NCI-H1105 (cell line): ENCODE results near the gene ZNRF4.
"Not testable (repeated sequence)": the region's sequence is repeated elsewhere in the genome, so short reads cannot be mapped to it uniquely, and the experiment has no call there.

Experiments used
- DNase-seq: peaks from one replicate; lab custom pipeline; 2025; lab: John Stamatoyannopoulos, UW

Gene ZNRF4

DNA sequence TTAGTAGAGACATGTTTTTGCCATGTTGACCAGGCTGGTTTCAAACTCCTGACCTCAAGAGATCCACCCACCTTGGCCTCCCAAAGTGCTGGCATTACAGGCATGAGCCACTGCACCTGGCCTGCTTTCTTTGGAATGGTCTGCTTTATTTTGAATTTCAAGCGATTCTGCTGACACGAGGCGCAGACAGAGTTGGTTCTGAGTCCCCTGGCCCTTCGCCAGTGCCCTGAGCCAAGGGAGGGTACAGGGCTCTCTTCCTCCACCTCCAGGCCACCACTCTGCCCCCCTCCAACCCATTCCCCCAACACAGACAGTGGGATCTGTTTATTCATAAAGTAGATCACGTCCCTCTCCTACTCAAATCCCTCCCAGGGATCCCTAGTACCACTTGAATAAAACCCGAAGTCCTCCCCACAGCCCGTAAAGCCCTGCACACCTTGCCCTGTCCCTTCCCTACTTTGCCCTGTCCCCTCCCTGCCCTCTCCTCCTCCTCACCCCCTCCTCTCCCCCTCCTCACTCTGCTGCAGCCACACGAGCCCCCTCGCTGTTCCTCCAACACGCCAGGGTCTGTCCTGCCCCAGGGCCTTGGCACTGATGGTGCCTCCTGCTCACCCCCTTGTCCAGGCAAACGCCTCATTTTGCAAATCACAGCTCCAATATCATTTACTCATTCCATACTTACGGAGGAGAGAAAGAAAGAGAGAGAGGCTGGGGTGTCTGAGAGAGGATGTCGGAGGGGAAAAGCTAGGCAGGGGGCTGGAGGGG is 22.4 kb downstream of the ZNRF4 start:
- no peak for DNase-seq

DNA sequence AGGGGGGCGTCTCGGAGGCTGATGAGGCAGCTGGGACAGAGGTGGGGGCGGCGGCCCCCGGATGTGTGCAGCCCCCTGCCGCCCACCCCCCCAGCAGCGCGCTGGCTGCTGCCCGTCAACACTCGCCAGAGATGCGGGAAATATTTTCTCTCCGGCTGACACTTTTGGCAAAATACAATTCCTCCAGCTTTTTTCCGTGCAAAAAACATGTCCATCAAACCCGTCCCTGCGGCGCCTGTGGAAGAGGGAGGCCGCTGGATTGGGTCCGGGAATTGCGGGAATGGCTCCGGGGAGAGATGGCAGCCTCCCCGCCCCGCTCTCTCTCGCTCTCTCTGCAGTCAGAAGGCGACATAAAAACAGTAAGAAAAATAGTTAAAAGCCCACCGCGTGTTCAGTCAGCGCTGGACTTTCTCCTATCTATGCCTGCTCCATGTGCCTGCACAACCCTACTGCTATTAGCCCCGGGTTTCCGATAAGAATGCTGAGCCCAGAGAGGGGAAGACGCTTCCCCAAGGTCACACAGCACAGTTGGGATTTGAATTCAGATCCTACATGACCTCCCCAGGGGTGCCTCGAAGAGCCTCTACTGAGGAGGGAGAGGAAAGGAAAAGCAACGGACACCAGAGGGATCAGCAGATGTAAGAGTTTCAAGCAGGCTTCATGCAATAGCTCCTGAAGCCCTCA is 23.2 kb downstream of the ZNRF4 start:
- DNase-seq = no peak

DNA sequence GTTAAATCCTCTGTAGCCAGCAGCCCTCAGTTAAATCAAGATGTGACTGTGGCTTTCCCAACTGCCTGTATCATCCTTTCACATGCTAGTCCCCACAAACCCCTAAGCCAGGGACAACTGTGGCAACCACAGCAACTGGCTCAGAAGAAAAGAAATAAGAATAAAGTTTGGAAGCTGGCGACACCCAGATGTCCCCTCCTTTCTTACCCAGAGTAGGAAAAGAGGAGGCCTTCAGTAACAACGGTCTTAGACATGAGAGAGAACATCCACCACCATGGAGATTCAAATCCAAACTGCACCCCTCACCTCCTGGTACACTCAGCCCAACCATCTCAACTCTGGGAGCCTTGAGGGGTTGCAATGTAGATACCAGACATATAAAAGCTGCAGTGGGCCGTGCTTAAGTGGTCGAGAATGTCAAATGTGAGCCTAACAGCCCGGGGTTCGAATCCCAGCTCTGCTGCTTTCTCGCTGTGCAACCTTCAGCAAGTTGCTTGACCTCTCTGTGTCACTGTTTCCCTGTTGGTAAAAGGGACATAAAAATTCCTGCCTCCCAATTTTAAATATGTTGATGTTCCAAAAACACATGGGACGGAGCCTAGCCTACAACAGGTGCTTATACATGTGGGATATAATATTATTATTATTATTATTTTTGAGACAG is 23.8 kb downstream of the ZNRF4 start:
- no peak for DNase-seq

DNA sequence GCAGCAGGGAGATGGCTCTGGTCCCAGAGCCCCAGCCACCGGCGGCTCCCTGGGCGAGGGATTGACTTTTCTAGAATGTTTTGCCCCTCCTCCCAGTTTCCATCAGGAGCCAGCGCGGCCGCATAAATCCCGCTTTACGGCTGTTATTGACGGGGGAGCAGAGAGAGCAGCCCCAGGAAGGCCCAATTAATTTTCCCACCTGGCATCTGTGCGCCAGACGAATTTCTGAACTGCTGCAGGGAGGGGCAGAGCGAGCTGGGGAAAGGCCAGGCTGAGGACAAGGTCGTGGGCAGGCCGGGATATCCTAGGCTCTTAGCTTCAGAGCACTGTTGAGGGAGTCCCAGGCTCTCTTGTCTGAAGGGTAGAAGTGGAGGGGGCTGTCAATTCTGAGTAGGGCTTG is 24.7 kb downstream of the ZNRF4 start:
- no peak for DNase-seq

DNA sequence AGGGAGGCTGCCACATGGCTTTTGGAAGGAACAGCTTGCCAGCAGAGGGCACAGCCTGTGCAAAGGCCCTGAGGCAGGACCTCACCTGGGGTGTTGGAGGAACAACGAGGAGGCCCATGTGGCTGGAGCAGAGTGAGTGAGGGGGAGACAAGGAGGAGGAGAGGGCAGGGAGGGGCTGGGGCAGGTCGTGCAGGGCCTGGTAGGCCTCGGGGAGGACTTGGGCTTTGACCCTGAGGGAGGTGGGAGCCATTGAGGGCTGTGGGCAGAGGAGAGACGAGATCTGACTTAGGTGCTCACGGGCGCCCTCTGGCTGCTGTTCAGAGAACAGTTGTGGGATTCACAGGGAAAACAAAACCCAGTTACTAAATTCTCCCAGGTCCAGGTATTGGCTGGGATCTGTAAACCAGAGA is 25.2 kb downstream of the ZNRF4 start:
- DNase-seq = no peak

DNA sequence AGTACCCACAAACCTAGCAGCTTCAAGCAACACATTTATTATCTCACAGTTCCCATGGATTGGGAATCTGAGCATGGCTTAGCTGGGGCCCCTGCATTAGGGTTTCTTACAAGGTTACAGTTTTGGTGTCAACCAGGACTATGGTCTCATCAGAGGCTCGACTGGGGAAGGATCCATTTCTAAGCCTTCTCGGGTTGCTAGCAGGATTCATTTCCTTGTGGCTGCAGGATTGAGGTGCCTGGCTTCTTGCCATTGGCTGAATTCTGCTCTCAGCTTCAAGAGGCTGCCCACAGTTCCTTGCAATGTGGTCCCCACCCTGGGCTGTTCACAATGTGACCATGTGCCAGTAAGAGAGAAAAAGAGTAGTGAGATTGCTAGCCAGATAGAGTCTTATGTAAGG is 26.7 kb downstream of the ZNRF4 start:
- no peak for DNase-seq

DNA sequence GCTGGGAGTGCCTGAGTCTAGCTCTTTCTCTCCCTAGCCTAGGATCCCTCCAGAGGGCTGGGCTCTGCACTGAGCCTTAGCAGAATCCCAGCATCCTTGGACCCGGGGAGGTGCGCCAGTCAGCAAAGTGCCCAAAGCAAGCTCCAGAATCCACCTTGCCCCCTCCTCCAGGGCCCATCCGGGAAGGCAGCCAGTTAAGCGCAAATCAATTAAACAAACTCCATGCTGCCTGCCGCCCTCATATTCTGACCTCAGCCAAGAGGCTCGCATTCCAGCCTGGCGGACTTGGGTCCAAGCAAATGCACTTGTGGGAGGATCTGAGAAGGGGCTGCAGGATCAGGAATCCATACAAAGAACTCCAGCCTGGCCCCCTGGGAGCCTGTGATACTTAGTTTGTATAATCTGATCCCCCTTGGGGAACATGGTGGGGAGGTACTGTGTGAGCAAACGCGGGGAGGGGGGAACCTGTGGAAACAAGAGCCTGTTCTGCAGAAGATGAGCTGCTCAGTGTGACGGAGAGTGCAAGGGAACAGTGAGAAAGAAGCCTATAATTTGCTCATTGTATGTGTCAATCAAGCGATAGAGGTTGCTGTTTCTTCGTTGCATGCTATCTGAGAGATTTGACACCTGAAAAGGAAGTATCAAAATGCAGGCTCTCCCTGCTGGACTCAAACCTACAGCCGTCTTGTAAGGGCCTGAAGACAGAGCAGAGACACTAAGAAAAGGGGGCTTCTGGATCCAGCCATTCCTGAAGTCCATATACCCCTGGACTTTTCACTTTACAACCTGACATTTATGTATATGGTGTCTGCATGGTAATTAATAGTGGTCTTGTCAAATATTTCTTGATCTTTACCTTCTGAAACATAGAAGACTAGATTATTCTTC is 29.4 kb downstream of the ZNRF4 start:
- DNase-seq = no peak

DNA sequence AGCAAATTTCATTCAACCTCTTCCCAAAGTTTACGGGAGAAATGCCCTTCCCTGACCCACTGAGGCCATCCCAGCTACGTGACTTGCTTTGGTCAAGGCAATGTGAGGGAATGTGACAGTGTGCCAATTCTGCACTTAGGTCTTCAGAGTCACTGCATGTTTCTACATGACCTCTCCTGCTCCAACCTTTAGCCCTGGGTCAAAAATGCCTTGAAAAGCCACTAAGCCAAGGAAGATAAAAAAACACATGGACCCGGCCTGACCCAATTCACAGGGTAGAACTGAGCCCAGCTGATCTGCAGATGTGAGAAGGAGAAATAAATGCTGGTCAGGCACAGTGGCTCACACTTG is 30.0 kb downstream of the ZNRF4 start:
- no peak for DNase-seq

DNA sequence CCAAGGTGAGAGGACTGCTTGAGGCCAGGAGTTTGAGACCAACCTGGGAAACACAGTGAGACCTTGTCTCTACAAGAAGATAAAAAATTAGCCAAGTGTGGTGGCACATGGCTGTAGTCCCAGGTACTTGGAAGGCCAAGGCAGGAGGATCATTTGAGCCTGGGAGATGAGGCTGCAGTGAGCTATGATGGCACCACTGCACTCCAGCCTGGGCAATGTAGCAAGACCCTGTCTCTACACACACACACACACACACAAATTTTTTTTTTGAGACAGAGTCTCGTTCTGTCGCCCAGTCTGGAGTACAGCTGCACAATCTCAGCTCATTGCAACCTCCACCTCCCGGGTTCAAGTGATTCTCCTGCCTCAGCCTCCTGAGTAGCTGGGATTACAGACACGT is 30.4 kb downstream of the ZNRF4 start:
- DNase-seq = not testable (repeated sequence)

DNA sequence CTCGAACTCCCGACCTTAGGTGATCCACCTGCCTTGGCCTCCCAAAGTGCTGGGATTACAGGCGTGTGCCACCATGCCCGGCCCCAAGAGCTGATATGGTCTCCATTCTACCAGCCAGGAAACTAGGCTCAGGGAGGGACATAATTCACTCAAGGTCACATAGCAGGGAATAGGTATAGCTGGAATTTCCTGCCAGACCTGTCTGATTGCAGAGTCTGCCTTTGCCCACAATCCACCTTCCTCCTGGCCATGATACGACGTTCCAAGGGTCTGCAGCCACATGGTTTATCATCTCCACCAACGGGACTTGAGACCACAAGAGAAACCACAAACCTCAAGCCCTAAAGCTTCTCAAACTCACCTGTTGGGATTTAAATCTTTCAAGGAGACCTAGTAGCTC is 32.0 kb downstream of the ZNRF4 start:
- DNase-seq = no peak

DNA sequence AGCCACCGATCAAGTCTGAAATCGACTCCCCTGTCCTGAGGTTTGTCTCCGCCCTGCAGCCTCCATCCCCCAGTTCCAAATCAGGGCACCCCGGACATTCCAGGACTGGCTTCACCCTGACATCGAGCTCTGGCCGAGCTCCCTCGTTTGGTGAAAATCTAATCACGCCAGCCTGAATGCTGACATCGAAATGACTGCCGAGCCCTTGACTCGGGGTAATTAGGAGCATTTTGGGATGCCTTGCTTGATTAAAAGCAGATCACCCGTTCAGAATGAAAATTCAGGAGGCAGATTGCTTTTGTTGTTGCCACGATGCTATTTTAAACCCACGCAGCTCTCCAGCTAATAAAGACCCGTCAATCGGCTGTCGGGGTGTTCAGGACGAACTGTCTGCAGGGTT is 34.3 kb downstream of the ZNRF4 start:
- DNase-seq = no peak

DNA sequence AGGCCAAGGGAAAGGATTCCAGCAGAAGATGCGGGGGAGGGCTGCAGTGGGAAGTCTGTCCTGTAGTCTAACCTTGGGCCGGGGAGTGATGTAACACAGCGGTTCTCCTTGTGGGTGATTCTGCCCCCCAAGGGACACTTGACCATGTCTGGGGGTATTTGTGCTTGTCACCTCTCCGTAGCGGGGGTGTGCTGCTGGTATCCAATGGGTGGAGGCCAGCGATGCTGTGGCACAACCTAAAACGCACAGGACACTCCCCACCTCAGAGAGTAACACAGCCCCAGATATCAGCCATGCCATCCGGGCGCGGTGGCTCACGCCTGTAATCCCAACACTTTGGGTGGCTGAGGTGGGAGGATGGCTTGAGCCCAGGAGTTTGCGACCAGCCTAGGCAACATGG is 36.3 kb downstream of the ZNRF4 start:
- no peak for DNase-seq

DNA sequence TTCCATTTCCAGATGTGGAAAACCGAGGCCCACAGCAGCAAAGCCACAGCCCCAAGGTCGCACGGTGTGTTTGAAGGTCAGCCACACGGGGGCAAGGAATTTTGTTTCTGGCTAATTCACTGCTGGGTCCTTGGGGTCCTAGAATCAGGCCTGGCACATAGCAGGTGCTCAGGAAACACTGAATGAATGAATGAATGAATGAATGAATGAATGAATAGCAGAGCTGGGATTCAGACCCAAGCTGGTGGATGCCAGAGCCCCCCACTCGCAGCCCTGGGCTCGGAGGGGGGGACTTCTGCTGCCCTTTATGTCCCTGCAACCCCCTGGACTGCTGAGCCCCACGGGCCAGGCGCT is 37.0 kb downstream of the ZNRF4 start:
- DNase-seq = no peak

DNA sequence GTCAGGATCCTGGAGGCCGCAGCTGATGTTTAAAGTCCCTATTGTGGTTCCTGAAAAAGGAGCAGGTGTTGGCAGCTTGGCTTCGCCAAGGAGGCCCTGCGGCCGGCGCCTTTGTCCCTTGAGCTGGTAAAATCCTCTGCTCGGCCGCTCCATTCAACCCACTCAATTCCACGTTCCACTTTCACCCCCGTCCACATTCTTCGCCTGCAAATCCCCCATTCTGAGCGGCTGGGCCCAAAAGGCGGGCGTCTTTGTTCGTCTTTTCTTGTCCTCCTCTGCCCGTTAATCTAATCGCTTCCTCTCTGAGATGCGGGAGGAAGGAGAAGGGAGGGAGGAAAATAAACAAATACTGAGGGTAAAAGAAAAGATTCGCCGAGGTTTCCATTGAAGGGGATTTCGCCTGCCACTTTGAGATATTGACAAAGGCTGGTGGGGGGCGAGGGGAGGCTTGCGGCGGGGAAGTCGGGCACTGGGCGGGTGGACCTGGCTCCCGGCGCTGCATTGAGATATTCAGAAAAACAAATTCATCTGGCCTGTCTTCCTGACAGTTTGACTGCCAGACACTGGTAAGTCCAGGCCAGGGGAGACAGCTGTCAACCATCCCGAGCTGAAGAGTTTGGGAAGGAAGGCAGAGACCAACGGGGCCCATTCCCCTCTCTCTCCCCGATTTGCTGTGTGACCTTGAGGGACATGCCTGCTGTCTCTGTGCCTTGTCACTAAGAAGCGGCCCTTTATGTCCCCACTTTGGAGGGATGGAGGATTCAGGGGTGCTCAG is 37.6 kb downstream of the ZNRF4 start:
- no peak for DNase-seq

DNA sequence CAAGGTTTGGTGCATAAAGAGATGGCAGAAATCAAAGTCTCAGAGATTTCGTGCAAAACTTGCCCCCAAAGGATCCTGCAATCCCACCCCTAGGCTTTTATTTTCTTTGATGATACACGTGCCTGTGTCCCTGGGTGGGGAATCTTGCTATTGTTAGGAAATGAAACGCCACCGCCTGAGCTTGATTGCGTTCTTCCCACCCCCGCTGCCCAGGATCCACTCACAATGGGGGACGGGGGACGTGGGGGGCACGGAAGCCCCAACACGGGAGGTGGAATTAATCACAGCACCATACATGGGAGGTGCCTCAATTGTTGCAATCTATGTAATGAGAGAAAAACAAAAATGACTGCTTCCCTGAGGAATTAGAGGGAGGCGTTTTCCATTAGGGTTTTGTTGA is 39.6 kb downstream of the ZNRF4 start:
- DNase-seq = no peak

DNA sequence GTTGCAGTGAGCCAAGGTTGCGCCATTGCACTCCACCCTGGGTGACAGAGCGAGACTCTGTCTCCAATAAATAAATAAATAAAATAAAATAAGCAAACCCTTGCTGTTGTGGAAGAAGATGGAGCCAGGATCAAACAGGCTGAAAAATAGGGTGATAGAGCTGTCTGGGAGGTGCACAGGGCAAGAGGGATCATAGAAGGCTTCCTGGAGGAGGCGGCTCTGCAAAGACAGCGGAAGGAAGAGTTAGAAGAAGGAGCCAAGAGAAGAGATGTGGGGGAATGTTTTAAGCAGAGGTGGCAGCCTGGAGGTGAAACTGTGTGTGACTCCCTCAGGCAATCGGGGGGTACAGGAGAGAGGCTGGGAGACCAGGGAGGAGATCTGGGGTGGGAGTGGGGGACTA is 40.6 kb downstream of the ZNRF4 start:
- DNase-seq = no peak

DNA sequence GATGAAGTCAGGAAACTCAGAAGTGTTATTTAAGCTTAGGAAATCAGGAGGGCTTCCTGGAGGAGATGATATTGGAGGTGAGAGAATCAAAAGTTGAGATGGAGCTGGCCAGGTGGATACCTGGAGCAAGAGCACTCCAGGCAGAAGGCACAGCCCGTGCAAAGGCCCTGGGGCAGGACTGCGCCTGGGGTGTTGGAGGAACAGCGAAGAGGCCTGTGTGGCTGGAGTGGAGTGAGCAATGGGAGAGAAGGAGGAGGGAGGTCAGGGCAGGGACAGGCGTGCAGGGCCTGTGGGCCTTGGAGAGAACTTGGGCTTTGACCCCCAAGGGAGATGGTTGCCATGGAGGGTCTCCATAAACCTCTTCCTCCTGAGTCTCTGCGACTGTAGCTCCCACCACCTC is 42.1 kb downstream of the ZNRF4 start:
- DNase-seq = no peak

DNA sequence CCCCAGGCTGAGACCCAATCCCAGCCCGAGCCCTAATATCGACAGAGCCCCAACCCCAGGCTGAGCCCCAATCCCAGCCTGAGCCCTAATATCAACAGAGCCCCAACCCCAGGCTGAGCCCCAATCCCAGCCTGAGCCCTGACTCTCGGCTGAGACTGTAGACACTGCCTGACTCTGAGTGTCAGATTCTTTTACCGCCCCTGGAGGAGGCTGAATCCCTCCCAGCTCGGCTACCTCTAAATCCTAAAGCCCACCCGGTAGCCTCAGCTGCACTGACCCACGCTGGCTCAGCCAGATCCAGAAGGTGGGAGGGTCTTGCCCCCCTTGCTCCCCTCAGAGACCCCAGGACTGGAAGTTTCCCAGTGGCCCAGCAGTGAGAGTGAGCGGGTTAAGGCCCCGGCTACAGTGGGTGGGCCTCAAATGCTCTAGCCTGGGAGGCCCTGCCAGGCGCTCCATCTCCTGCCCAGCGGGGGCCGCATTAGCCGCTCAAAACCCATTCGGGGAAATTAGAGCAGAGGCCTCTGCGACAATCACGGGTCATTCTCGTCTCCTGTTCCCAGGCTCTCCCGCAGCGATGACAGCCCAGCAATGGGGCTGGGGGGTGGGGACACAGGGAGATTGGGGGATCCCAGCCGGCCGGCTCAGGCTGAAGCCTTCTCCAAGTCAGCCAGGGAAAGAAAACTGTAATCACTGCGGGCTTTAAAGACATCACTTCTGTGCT is 43.8 kb downstream of the ZNRF4 start:
- DNase-seq = no peak

DNA sequence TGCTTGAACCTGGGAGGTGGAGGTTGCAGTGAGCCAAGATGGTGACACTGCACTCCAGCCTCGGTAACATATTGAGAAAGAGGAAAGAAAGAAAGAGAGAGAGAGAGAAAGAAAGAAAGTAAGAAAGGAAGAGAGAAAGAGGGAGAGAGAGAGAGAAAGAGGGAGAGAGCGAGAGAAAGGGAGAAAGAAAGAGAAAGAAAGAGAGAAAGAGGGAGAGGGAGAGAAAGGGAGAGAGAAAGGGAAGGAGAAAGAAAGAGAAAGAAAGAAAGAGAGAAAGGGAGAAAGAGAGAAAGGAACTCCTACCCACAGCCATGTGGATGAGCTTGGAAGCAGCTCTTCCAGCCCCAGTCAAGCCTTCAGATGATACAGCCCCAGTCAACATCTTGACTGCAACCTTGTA is 46.7 kb downstream of the ZNRF4 start:
- no peak for DNase-seq

DNA sequence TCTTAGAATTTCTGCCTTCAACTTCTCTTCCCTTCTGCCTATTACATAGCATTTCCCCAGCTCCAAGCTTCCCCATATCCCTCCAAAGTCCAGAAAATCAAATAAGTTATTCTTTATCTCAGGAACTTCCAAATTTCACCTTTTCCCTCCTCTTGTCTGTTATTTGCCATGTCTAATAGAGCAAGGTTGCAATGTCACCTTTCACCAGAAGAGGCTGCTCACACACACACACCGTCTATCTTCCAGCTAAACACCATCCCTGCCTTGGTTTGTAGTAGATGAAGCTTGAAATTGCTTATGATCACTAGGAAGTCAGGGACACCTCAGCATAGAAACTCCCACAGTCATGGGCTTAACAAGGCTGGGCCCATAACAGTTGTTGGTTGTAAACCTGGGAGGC is 48.4 kb downstream of the ZNRF4 start:
- no peak for DNase-seq

DNA sequence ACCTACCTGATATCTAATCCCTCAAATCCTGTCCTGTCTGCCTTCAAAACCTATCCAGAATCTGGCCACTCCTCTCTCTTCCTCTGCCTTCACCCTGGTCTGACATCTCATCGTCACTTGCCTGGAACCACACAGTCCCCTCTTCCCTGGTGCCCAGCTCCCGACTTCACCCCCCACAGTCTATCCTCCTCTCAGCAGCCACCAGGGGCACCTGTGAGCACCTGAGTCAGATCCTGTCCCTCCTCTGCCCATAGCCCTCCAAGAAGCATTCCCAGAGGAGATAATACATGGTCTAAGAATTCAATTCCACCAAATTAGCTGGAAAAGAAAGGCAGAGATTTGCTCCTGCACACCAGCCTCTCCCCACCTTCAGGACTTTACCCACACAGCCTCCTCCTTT is 48.9 kb downstream of the ZNRF4 start:
- DNase-seq = no peak
